Activated T-helper 9 cell treated with anti-CD3 and anti-CD28 coated beads, Interleukin-2, amount 50 U/mL, for 16 hours (primary cell): Measurements from ENCODE around the gene DIS3L2.
"Not testable (repeated sequence)": the region's sequence is repeated elsewhere in the genome, so short reads cannot be mapped to it uniquely, and the experiment has no call there.

Source experiments
- DNase-seq: peaks from one replicate; pipeline ENCODE4 v3.0.0-alpha.2; 2020; ENCODE audit warnings: low read depth

Gene DIS3L2

GRCh38 chr2:232009639-232010274 is 48.2 kb downstream of the DIS3L2 start:
- no peak for DNase-seq

DNA sequence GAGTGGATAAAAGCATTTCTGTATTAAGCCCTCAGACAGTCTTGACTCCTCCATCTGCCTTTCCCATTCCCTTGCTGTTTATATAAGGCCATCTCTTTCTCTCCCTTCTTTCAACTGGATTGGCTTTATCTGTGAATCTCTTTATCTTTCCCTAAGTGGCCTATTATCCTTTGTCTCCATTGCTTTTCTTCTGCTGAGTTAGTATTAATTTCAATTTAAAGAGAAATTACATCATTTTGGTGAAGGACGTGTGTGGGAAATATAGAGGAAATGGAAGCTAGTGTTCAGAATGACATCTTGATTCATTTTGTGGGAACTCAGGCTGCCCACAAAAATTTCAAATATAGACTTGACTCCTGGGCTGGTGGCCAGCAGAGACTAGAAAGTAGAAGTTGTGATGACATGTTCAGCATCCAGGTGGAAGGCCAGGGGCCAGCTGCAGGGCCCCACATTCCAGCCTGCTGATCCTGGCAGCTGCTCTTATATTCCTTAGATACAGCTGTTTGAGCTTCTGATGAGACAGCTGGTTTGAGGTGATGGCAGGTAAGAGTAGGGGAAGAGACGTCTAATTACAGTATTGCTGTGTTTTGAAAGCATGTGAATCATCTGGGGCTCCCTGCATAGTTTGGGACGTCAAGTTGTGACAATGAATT is 52.3 kb downstream of the DIS3L2 start:
- no peak for DNase-seq

- DNase-seq: no peak
These were observed 53.2 kb downstream of the DIS3L2 start for GRCh38 chr2:232014681-232015080.

DNA sequence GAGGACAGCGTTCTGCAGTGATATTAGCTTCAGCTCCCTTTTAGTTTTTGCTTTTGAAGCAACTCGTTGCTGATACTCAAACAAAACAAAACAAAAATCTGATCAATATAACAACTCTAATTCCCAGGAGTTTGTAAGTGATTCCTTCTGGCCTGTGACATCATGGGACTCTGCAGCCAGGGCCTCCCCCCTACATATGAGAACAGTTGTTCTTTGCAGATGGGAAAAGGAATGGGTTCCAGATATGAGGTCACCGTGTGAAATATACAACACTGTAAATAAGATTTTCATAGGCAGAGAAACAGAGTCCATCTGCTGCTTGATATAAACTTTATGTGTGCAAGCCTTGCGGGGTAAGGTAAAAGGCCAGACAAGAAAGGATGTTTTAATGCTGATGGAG is 56.7 kb downstream of the DIS3L2 start:
- DNase-seq: no peak

DNA sequence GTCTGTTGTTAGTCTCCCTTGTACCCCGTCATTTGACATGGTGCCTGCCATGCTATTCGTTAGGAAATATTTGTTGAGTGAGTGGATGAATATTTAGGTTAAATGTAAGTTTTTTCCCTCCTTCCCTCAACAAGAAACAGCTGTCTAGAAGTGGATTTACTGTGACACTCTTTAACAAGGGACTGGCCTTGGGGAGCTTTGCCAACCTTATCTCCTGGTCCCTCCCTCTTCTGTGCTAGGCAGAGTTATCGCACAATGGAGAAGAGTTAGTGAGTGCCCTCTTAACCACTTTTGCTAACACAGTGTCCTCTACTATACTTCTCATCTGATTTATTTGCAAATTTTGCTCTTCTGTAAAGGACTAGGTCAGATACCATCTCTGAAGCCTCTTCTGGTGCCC is 61.2 kb downstream of the DIS3L2 start:
- no peak for DNase-seq

DNA sequence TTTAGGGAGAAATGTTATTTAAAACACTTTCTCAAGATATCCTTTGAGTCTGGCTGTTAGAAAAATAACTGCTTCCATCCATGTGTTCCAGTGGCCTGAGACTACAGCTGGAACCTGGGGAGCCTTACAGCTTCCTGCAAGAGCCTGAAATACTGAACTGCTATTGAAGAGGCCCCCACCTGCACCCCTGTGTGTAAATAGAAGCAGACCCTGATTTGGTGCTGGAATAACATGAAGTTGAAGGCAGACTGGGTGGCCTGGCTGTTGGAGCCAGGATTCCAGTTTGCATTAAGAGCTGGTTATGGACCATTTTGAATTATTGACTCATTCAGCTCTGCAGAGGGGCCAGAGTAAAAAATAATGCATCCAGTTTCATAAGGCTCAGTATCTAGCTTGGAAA is 61.9 kb downstream of the DIS3L2 start:
- DNase-seq: no peak

GRCh38 chr2:232024457-232024856 is 62.9 kb downstream of the DIS3L2 start:
- no peak for DNase-seq

DNA sequence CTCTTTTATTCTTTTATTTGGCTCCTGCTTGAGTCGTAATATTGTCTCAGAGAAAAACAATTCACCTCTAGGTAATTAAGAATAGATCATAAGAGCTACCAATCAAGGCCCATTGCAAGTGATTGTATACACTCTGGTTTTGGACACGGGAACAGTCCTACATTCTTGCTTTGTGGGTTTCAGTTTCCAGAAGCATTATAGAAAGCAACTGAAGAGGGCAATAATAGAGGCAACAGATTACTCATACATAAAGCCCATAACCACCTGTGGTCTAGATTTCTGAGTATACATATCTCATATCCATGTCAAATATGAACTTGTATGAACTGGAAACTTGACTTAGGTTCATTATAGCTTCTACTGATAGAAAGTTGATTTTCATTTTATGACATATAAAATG is 65.4 kb downstream of the DIS3L2 start:
- DNase-seq: no peak

DNA sequence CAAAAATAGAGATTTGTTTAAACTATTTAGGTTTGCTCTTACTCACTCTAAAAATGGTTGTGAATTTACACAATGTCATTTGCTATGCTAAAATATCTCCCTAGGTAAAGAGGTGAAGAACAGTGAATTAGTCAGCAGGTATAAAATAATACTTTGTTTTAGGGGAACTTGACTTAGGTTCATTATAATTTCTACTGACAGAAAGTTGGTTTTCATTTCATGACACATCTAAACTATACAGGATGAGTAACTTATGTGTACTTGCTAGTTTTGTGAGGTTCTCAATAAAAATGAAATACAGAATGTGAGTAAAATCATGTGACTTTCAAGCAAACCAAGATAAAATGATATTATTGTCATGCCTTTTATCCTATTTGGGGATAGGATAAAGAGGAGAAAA is 66.0 kb downstream of the DIS3L2 start:
- no peak for DNase-seq

GRCh38 chr2:232028071-232028470 is 66.6 kb downstream of the DIS3L2 start:
- no peak for DNase-seq

DNA sequence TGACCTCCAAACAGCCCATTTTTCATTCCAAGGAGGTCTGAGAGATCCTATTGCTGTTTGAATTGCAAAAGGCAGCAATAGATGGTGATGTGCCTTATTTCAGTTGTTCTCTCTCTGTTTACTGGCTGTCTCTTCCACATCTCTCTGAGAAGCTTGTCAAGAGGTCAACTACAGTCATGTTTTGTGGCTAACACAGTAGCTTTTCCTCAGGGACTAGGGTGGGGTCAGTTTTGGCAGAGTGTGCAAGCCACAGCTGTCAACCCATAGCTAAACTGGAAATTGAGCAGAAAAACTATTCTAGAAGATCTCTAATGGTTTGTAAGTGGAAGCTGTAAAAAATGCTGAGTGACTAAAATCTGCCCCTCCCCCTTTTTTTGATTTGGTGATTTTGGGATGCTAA is 67.1 kb downstream of the DIS3L2 start:
- DNase-seq: no peak

- DNase-seq: no peak
These were observed 67.8 kb downstream of the DIS3L2 start for GRCh38 chr2:232029346-232029745.

DNA sequence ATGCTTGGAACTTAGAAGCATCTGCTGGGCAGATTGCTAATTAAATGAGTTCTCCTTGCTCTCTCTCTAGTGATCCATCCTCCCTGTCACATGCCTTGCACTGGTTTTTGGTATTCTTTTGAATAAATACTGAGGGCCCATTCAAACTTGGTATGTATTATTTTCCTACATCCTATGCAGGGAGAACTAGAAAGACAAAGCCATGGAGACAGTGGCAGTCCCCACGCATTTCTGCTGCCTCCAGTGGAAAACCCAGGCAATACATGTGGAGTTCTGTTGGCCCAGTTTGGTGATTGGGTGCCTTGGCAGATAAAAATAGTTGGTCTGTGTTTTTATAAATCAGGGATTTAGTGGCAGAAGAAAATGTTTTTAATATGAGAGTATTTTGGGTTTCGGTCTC is 68.7 kb downstream of the DIS3L2 start:
- no peak for DNase-seq

DNA sequence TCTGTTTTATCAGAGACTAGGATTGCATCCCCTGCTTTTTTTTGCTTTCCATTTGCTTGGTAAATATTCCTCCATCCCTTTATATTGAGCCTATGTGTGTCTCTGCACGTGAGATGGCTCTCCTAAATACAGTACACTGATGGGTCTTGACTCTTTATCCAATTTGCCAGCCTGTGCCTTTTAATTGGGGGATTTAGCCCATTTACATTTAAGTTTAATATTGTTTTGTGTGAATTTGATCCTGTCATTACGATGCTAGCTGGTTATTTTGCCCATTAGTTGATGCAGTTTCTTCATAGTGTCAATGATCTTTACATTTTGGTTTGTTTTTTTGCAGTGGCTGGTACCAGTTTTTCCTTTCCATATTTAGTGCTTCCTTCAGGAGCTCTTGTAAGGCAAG is 73.8 kb downstream of the DIS3L2 start:
- not testable (repeated sequence) for DNase-seq

- DNase-seq: not testable (repeated sequence)
These were observed 75.4 kb downstream of the DIS3L2 start for GRCh38 chr2:232036876-232037275.

GRCh38 chr2:232038251-232038880 is 76.9 kb downstream of the DIS3L2 start:
- no peak for DNase-seq

- no peak for DNase-seq
These were observed 77.5 kb downstream of the DIS3L2 start for GRCh38 chr2:232038881-232039485.

DNA sequence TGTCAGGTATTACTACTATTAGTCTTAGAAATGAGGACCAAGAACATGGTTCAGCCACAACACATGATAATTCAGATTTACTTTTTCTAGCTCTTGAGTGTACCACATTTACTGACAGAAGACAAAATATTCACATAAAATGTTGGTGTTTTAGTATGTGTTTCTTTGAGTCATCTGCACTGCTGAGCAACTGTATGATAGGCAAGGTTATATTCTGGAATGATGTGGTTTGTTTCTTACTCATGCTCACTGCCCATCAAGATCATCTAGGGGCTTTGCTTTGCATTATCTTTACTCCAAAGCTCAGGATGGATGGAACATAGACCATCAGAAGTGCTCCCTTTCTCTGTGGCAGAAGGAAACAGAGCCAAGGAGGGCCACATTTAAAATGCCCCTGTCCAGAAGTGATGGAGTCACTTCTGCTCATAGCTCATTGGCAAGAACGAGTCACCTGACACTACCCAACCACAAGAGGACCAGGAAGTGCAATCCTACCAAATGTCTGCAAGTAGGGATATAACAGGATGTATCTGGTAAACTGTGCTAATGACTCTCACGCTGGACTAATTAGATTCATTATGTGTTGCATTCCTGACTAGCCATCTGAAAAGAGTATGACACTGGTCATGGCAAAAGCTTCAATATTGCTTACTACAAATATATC is 81.5 kb downstream of the DIS3L2 start:
- DNase-seq: no peak

GRCh38 chr2:232043966-232044365 is 82.5 kb downstream of the DIS3L2 start:
- DNase-seq: no peak

DNA sequence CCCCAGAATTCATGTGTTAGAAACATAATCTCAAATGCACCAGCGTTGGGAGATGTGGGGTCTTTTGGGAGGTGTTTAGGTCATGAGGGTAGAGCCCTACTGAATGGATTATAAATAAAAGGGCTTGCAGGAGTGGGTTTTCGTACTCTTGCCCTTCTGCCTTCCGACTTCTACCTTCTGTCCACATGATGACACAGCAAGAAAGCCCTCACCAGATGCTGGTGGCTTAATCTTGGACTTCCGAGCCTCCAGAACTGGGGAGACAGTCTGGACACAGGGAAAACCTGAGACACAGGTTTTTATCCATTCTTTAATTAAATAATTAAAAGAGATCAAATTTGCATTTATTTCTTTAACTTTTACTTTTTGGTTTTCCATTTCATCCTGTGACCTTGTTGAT is 87.8 kb downstream of the DIS3L2 start:
- DNase-seq: no peak

GRCh38 chr2:232052591-232052990 is 91.1 kb downstream of the DIS3L2 start:
- no peak for DNase-seq

DNA sequence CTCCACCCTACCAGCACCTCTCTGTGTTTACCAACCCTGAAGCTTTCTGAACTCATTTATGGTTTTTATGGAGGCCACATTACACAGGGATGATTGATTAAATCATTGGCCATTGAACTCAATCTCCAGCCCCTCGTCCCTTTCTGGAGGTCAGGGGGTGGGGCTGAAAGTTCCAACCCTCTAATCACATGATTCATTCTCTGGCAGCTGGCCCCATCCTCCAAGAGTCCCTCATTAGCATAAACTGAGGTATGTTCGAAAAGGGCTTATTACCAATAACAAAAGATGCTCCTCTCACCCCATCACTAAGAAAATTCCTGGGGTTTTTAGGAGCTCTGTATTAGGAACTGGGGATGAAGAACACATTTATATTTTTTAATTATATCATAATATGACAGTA is 92.3 kb downstream of the DIS3L2 start:
- DNase-seq: no peak
